Progenitor cell of endocrine pancreas (in vitro differentiated cells): ENCODE measurements around the gene CLEC18A. TPM values are rescaled to one million over a fixed set of nuclear protein-coding genes. Genes with fewer than 3 reads are reported as not detected.
"Not testable (repeated sequence)": the region's sequence is repeated elsewhere in the genome, so short reads cannot be mapped to it uniquely, and the experiment has no call there.

ENCODE experiments used
- DNase-seq: peaks from one replicate; pipeline ENCODE4 v3.0.0; 2021; ENCODE audit warnings: low spot score; ENCODE audit not compliant: unreplicated experiment
- H3K27ac Mint-ChIP-seq: 2 replicates; pipeline ENCODE4 v1.8.0; 2021; ENCODE audit warnings: mild to moderate bottlenecking, moderate library complexity, mixed read lengths
- H3K27me3 Mint-ChIP-seq: 2 replicates; pipeline ENCODE4 v1.8.0; 2021; ENCODE audit warnings: mixed read lengths
- H3K36me3 Mint-ChIP-seq: 2 replicates; pipeline ENCODE4 v1.8.0; 2022; ENCODE audit warnings: mixed read lengths; ENCODE audit not compliant: insufficient read depth
- H3K4me1 Mint-ChIP-seq: 2 replicates; pipeline ENCODE4 v1.8.0; 2021; ENCODE audit warnings: low read depth, mixed read lengths
- H3K4me3 Mint-ChIP-seq: 2 replicates; pipeline ENCODE4 v1.8.0; 2021; ENCODE audit warnings: low read depth, mild to moderate bottlenecking, moderate library complexity, mixed read lengths
- H3K9me3 Mint-ChIP-seq: 2 replicates; pipeline ENCODE4 v1.8.0; 2021; ENCODE audit warnings: low read depth, mixed read lengths
- total RNA-seq: library from RNA; stranded (reverse); gene quantifications from 2 replicates; pipeline ENCODE4 v1.2.1, GENCODE V29; 2021

CLEC18A gene
- total RNA-seq, 1 donor from 2014 or later, result 4.1 TPM

- H3K27me3 Mint-ChIP-seq, H3K4me3 Mint-ChIP-seq: not testable (repeated sequence)
Observed at GRCh38 chr16:69963312-69963711, 12.2 kb downstream of the CLEC18A start.

GRCh38 chr16:69964960-69965660 is 14.0 kb downstream of the CLEC18A start:
- not testable (repeated sequence) for H3K27me3 Mint-ChIP-seq, DNase-seq, H3K9me3 Mint-ChIP-seq, H3K4me1 Mint-ChIP-seq, H3K36me3 Mint-ChIP-seq
- H3K4me3 Mint-ChIP-seq, result peak overlapping the region; percentile 48
- H3K27ac Mint-ChIP-seq, result peak overlapping the region; percentile 56

More at GRCh38 chr16:69963312-69963711, 12.2 kb downstream of the CLEC18A start:
- not testable (repeated sequence) for H3K9me3 Mint-ChIP-seq, H3K36me3 Mint-ChIP-seq, H3K4me1 Mint-ChIP-seq, DNase-seq, H3K27ac Mint-ChIP-seq

- not testable (repeated sequence) for DNase-seq, H3K27ac Mint-ChIP-seq, H3K36me3 Mint-ChIP-seq, H3K4me1 Mint-ChIP-seq, H3K27me3 Mint-ChIP-seq, H3K9me3 Mint-ChIP-seq
- peak overlapping the region; percentile 69 for H3K4me3 Mint-ChIP-seq
Observed at GRCh38 chr16:69965661-69966054, 14.5 kb downstream of the CLEC18A start.

GRCh38 chr16:69967688-69968087 is 16.6 kb downstream of the CLEC18A start:
- H3K36me3 Mint-ChIP-seq, result not testable (repeated sequence)

GRCh38 chr16:69968125-69968524 is 17.0 kb downstream of the CLEC18A start:
- not testable (repeated sequence) for H3K36me3 Mint-ChIP-seq, H3K4me1 Mint-ChIP-seq, H3K27ac Mint-ChIP-seq, H3K9me3 Mint-ChIP-seq, DNase-seq, H3K4me3 Mint-ChIP-seq, H3K27me3 Mint-ChIP-seq

More at GRCh38 chr16:69967688-69968087, 16.6 kb downstream of the CLEC18A start:
- H3K27ac Mint-ChIP-seq, H3K4me3 Mint-ChIP-seq, H3K27me3 Mint-ChIP-seq, H3K9me3 Mint-ChIP-seq, DNase-seq, H3K4me1 Mint-ChIP-seq: not testable (repeated sequence)

- not testable (repeated sequence) for DNase-seq, H3K4me1 Mint-ChIP-seq, H3K27ac Mint-ChIP-seq, H3K4me3 Mint-ChIP-seq, H3K27me3 Mint-ChIP-seq, H3K36me3 Mint-ChIP-seq, H3K9me3 Mint-ChIP-seq
Observed at GRCh38 chr16:69969657-69970056, 18.5 kb downstream of the CLEC18A start.

GRCh38 chr16:69972120-69972519 is 21.0 kb downstream of the CLEC18A start:
- H3K27ac Mint-ChIP-seq, H3K27me3 Mint-ChIP-seq, H3K36me3 Mint-ChIP-seq, H3K4me1 Mint-ChIP-seq, H3K9me3 Mint-ChIP-seq, DNase-seq, H3K4me3 Mint-ChIP-seq: not testable (repeated sequence)

- not testable (repeated sequence) for H3K27ac Mint-ChIP-seq, DNase-seq, H3K9me3 Mint-ChIP-seq, H3K4me3 Mint-ChIP-seq, H3K36me3 Mint-ChIP-seq, H3K27me3 Mint-ChIP-seq, H3K4me1 Mint-ChIP-seq
Observed at GRCh38 chr16:69972935-69973334, 21.8 kb downstream of the CLEC18A start.

GRCh38 chr16:69985196-69985595 is 34.1 kb downstream of the CLEC18A start:
- H3K27ac Mint-ChIP-seq, DNase-seq, H3K27me3 Mint-ChIP-seq, H3K9me3 Mint-ChIP-seq, H3K36me3 Mint-ChIP-seq, H3K4me1 Mint-ChIP-seq, H3K4me3 Mint-ChIP-seq: not testable (repeated sequence)

GRCh38 chr16:69997956-69998355 is 46.8 kb downstream of the CLEC18A start:
- not testable (repeated sequence) for H3K4me3 Mint-ChIP-seq, H3K9me3 Mint-ChIP-seq, H3K27ac Mint-ChIP-seq, H3K27me3 Mint-ChIP-seq, H3K4me1 Mint-ChIP-seq, H3K36me3 Mint-ChIP-seq, DNase-seq

GRCh38 chr16:69999801-70000200 is 48.7 kb downstream of the CLEC18A start:
- H3K9me3 Mint-ChIP-seq, DNase-seq, H3K4me1 Mint-ChIP-seq, H3K27ac Mint-ChIP-seq, H3K27me3 Mint-ChIP-seq, H3K4me3 Mint-ChIP-seq, H3K36me3 Mint-ChIP-seq: not testable (repeated sequence)

- peaks cover 19% of the 10 kb centered on the region for H3K36me3 Mint-ChIP-seq
- not testable (repeated sequence) for DNase-seq, H3K4me1 Mint-ChIP-seq, H3K4me3 Mint-ChIP-seq, H3K9me3 Mint-ChIP-seq, H3K27me3 Mint-ChIP-seq
- H3K27ac Mint-ChIP-seq, result peak overlapping the region; percentile 37
Observed at GRCh38 chr16:70003511-70003910, 52.4 kb downstream of the CLEC18A start.

- H3K27me3 Mint-ChIP-seq, DNase-seq, H3K4me1 Mint-ChIP-seq, H3K9me3 Mint-ChIP-seq, H3K4me3 Mint-ChIP-seq, H3K27ac Mint-ChIP-seq: not testable (repeated sequence)
- peaks cover 30% of the 10 kb centered on the region for H3K36me3 Mint-ChIP-seq
Observed at GRCh38 chr16:70008604-70009003, 57.5 kb downstream of the CLEC18A start.

- H3K9me3 Mint-ChIP-seq, H3K27me3 Mint-ChIP-seq, H3K4me1 Mint-ChIP-seq, DNase-seq, H3K27ac Mint-ChIP-seq, H3K4me3 Mint-ChIP-seq: not testable (repeated sequence)
- H3K36me3 Mint-ChIP-seq, result peaks cover 27% of the 10 kb centered on the region
Observed at GRCh38 chr16:70010615-70011014, 59.5 kb downstream of the CLEC18A start.
